GM12878 (cell line): ENCODE measurements around the gene ARL14EP. TPM values are rescaled to one million over a fixed set of nuclear protein-coding genes. Genes with fewer than 3 reads are reported as not detected.
A peak's percentile ranks its signal among the peaks of the same experiment; 100 is the strongest.

Source experiments
- BCLAF1 ChIP-seq: fragments of 450-650 bp; IDR thresholded peaks from 2 replicates; pipeline ENCODE4 v1.6.1; 2017; ENCODE audit warnings: antibody characterized with exemption, mild to moderate bottlenecking, moderate library complexity
- BRCA1 ChIP-seq: IDR thresholded peaks from 2 replicates; pipeline ENCODE4 v1.6.1; 2011; ENCODE audit warnings: low read depth, low read length, improper control_type of control experiment
- DPF2 ChIP-seq: fragments of 450-650 bp; IDR thresholded peaks from 2 replicates; pipeline ENCODE4 v1.6.1; 2017; ENCODE audit warnings: mild to moderate bottlenecking
- GABPA ChIP-seq: IDR thresholded peaks from 2 replicates; pipeline ENCODE4 v1.6.1; 2014; ENCODE audit warnings: antibody characterized with exemption, low read depth, mild to moderate bottlenecking, inconsistent platforms
- HDGF ChIP-seq: fragments of 450-650 bp; IDR thresholded peaks from 2 replicates; pipeline ENCODE4 v1.6.1; 2016; ENCODE audit warnings: antibody characterized with exemption
- JUNB ChIP-seq: IDR thresholded peaks from 2 replicates; pipeline ENCODE4 v1.6.1; 2016; ENCODE audit warnings: antibody characterized with exemption, mild to moderate bottlenecking
- JUND ChIP-seq: IDR thresholded peaks from 2 replicates; pipeline ENCODE4 v1.6.1; 2012; ENCODE audit warnings: low read depth, mild to moderate bottlenecking, low read length, improper control_type of control experiment, moderate library complexity
- LARP7 ChIP-seq: fragments of 450-650 bp; IDR thresholded peaks from 2 replicates; pipeline ENCODE4 v1.6.1; 2017; ENCODE audit warnings: mild to moderate bottlenecking
- MTA2 ChIP-seq: fragments of 450-650 bp; IDR thresholded peaks from 2 replicates; pipeline ENCODE4 v1.6.1; 2016; ENCODE audit warnings: low read depth, mild to moderate bottlenecking, moderate library complexity
- NBN ChIP-seq: fragments of 450-650 bp; IDR thresholded peaks from 2 replicates; pipeline ENCODE4 v1.6.1; 2016
- PBX3 ChIP-seq: IDR thresholded peaks from 2 replicates; pipeline ENCODE4 v1.6.1; 2011; ENCODE audit warnings: mild to moderate bottlenecking, low read depth, low read length, moderate library complexity; ENCODE audit not compliant: insufficient replicate concordance
- POLR2A ChIP-seq: IDR thresholded peaks from 2 replicates; pipeline ENCODE4 v1.6.1; 2011; ENCODE audit warnings: low read depth, mild to moderate bottlenecking, low read length
- SUPT20H ChIP-seq: IDR thresholded peaks from 2 replicates; pipeline ENCODE4 v1.6.1; 2011; ENCODE audit warnings: low read depth, mild to moderate bottlenecking, low read length, moderate library complexity, borderline replicate concordance; ENCODE audit not compliant: control insufficient read depth
- TBL1XR1 ChIP-seq: IDR thresholded peaks from 2 replicates; pipeline ENCODE4 v1.6.1; 2012; ENCODE audit warnings: low read depth, low read length, improper control_type of control experiment
- TCF3 ChIP-seq: IDR thresholded peaks from 2 replicates; pipeline ENCODE4 v1.6.1; 2012; ENCODE audit warnings: low read depth, mild to moderate bottlenecking, low read length, borderline replicate concordance; ENCODE audit not compliant: insufficient read depth
- polyA plus RNA-seq, 11 experiments: library from polyadenylated mRNA; depleted of rRNA in 4 of 11; unstranded in 6 of 11; stranded (reverse) in 5 of 11; fragments of >200 nt; fragmentation: Nextera tagmentation in 4 of 11; fragmentation: Illumina TruSeq in 1 of 11; extraction: Ambion mirVana in 4 of 11; extraction: Trizol in 1 of 11; gene quantifications; 1 replicate in 1 of 11; 2 replicates in 10 of 11; pipeline versions ENCODE4 v1.2.1 to v1.2.3, GENCODE V29; 2011 to 2016; ENCODE audit warnings: inconsistent platforms in 2 of 11, missing spikeins in 2 of 11, low read depth in 1 of 11
- total RNA-seq, 4 experiments: library from RNA; depleted of rRNA in 3 of 4; stranded (reverse); fragments of >200 nt in 3 of 4; fragmentation: Illumina TruSeq in 1 of 4; extraction: Trizol in 1 of 4; gene quantifications; 2 replicates each; pipeline versions ENCODE4 v1.2.1 to v1.2.3, GENCODE V29; 2013 to 2021
- TF ChIP-seq, protein P1 (sequence below): fragments of 450-650 bp; IDR thresholded peaks from 2 replicates; pipeline ENCODE4 v1.6.1; 2017; ENCODE audit warnings: mild to moderate bottlenecking
- TF ChIP-seq, protein P2 (sequence below): IDR thresholded peaks from 2 replicates; pipeline ENCODE4 v1.6.1; 2012; ENCODE audit warnings: mild to moderate bottlenecking, low read depth, low read length
- TF ChIP-seq, protein P3 (sequence below): fragments of 450-650 bp; conservative IDR thresholded peaks from 2 replicates; pipeline ENCODE4 v1.6.1; 2017; ENCODE audit warnings: mild to moderate bottlenecking, moderate library complexity

ARL14EP gene
- total and polyA plus RNA-seq, 10 of the 15 experiments (the other 5 are each of a cell fraction or from before 2014, with no cell fraction given): 18.1 to 59.8 (median 42.8) TPM

- peak; percentile 2 for TF ChIP-seq PBX3
- TF ChIP-seq GABPA: peak; percentile 93
- TF ChIP-seq POLR2A: peak; percentile 99
- TF ChIP-seq JUNB: peak; percentile 19; the same call in 1 of the 2 replicates
- TF ChIP-seq, protein P1, sequence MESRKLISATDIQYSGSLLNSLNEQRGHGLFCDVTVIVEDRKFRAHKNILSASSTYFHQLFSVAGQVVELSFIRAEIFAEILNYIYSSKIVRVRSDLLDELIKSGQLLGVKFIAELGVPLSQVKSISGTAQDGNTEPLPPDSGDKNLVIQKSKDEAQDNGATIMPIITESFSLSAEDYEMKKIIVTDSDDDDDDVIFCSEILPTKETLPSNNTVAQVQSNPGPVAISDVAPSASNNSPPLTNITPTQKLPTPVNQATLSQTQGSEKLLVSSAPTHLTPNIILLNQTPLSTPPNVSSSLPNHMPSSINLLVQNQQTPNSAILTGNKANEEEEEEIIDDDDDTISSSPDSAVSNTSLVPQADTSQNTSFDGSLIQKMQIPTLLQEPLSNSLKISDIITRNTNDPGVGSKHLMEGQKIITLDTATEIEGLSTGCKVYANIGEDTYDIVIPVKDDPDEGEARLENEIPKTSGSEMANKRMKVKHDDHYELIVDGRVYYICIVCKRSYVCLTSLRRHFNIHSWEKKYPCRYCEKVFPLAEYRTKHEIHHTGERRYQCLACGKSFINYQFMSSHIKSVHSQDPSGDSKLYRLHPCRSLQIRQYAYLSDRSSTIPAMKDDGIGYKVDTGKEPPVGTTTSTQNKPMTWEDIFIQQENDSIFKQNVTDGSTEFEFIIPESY: no peak; the same call in 1 of the 2 replicates
- TF ChIP-seq BCLAF1: no peak
- no peak for TF ChIP-seq BRCA1
- peak; percentile 66; the same call in 1 of the 2 replicates for TF ChIP-seq TCF3
- TF ChIP-seq, protein P2, sequence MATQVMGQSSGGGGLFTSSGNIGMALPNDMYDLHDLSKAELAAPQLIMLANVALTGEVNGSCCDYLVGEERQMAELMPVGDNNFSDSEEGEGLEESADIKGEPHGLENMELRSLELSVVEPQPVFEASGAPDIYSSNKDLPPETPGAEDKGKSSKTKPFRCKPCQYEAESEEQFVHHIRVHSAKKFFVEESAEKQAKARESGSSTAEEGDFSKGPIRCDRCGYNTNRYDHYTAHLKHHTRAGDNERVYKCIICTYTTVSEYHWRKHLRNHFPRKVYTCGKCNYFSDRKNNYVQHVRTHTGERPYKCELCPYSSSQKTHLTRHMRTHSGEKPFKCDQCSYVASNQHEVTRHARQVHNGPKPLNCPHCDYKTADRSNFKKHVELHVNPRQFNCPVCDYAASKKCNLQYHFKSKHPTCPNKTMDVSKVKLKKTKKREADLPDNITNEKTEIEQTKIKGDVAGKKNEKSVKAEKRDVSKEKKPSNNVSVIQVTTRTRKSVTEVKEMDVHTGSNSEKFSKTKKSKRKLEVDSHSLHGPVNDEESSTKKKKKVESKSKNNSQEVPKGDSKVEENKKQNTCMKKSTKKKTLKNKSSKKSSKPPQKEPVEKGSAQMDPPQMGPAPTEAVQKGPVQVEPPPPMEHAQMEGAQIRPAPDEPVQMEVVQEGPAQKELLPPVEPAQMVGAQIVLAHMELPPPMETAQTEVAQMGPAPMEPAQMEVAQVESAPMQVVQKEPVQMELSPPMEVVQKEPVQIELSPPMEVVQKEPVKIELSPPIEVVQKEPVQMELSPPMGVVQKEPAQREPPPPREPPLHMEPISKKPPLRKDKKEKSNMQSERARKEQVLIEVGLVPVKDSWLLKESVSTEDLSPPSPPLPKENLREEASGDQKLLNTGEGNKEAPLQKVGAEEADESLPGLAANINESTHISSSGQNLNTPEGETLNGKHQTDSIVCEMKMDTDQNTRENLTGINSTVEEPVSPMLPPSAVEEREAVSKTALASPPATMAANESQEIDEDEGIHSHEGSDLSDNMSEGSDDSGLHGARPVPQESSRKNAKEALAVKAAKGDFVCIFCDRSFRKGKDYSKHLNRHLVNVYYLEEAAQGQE: peak; percentile 50; the same call in 1 of the 2 replicates
- peak; percentile 90; the same call in 1 of the 2 replicates for TF ChIP-seq LARP7
- TF ChIP-seq DPF2: peak; percentile 82; the same call in 1 of the 2 replicates
- TF ChIP-seq JUND: no peak
- TF ChIP-seq, protein P3, sequence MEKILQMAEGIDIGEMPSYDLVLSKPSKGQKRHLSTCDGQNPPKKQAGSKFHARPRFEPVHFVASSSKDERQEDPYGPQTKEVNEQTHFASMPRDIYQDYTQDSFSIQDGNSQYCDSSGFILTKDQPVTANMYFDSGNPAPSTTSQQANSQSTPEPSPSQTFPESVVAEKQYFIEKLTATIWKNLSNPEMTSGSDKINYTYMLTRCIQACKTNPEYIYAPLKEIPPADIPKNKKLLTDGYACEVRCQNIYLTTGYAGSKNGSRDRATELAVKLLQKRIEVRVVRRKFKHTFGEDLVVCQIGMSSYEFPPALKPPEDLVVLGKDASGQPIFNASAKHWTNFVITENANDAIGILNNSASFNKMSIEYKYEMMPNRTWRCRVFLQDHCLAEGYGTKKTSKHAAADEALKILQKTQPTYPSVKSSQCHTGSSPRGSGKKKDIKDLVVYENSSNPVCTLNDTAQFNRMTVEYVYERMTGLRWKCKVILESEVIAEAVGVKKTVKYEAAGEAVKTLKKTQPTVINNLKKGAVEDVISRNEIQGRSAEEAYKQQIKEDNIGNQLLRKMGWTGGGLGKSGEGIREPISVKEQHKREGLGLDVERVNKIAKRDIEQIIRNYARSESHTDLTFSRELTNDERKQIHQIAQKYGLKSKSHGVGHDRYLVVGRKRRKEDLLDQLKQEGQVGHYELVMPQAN: peak; percentile 82; the same call in 1 of the 2 replicates
- peak; percentile 98 for TF ChIP-seq NBN
- peak; percentile 61; the same call in 1 of the 2 replicates for TF ChIP-seq MTA2
- no peak for TF ChIP-seq SUPT20H
- TF ChIP-seq HDGF: peak; percentile 98
- TF ChIP-seq TBL1XR1: peak; percentile 16; the same call in 1 of the 2 replicates
These were observed at the start of gene ARL14EP (continued) for GRCh38 chr11:30322826-30323710.
